SK-N-SH treated with all-trans-retinoic acid at 6 μM for 48 hours (cell line): ENCODE results near the gene OSBPL5.

Experiments used
- ATAC-seq: fragments of 200-7000 bp; cut with Tn5 transposase; 3 replicates; pipeline ENCODE4 v1.9.1; 2020; ENCODE audit warnings: mild to moderate bottlenecking, moderate library complexity
- ARNTL ChIP-seq: fragments of 450-650 bp; formaldehyde crosslinking; IDR thresholded peaks from 2 replicates; pipeline ENCODE4 v1.5.0; 2020; ENCODE audit warnings: low read depth, mild to moderate bottlenecking, moderate library complexity, borderline replicate concordance
- BACH2 ChIP-seq: fragments of 250-450 bp; sonication (Bioruptor Pico); IDR thresholded peaks from 2 replicates; pipeline ENCODE4 v1.9.0; 2021; ENCODE audit warnings: mild to moderate bottlenecking, borderline replicate concordance
- CSDC2 ChIP-seq: fragments of 250-450 bp; sonication (Bioruptor Pico); IDR thresholded peaks from 2 replicates; pipeline ENCODE4 v1.5.0; 2020; ENCODE audit warnings: mild to moderate bottlenecking, moderate library complexity
- ESRRG ChIP-seq: fragments of 250-450 bp; sonication (Bioruptor Pico); IDR thresholded peaks from 2 replicates; pipeline ENCODE4 v1.6.1; 2021; ENCODE audit warnings: mild to moderate bottlenecking
- GLIS3 ChIP-seq: fragments of 250-450 bp; sonication (Bioruptor Pico); IDR thresholded peaks from 2 replicates; pipeline ENCODE4 v1.5.0; 2020; ENCODE audit warnings: mild to moderate bottlenecking, moderate library complexity
- OSR1 ChIP-seq: fragments of 250-450 bp; sonication (Bioruptor Pico); IDR thresholded peaks from 2 replicates; pipeline ENCODE4 v1.8.0; 2022; ENCODE audit warnings: moderate library complexity, mild to moderate bottlenecking, inconsistent platforms
- RARB ChIP-seq: fragments of 250-450 bp; sonication (Bioruptor Pico); IDR thresholded peaks from 2 replicates; pipeline ENCODE4 v1.8.0; 2021; ENCODE audit warnings: mild to moderate bottlenecking, moderate library complexity
- TCF4 ChIP-seq: fragments of 250-450 bp; sonication (Bioruptor Pico); IDR thresholded peaks from 2 replicates; pipeline ENCODE4 v1.8.0; 2021; ENCODE audit warnings: mild to moderate bottlenecking, moderate library complexity, borderline replicate concordance
- TOX ChIP-seq: fragments of 250-450 bp; sonication (Bioruptor Pico); IDR thresholded peaks from 2 replicates; pipeline ENCODE4 v1.8.0; 2021; ENCODE audit warnings: mild to moderate bottlenecking, moderate library complexity, borderline replicate concordance
- ZC3H10 ChIP-seq: fragments of 250-450 bp; sonication (Bioruptor Pico); IDR thresholded peaks from 2 replicates; pipeline ENCODE4 v1.5.1; 2021; ENCODE audit warnings: mild to moderate bottlenecking, moderate library complexity
- ZNF565 ChIP-seq: fragments of 450-650 bp; formaldehyde crosslinking; conservative IDR thresholded peaks from 2 replicates; pipeline ENCODE4 v1.5.0; 2020; ENCODE audit warnings: low read depth, mild to moderate bottlenecking, moderate library complexity
- ZNF70 ChIP-seq: fragments of 450-650 bp; formaldehyde crosslinking; IDR thresholded peaks from 2 replicates; pipeline ENCODE4 v1.5.0; 2020; ENCODE audit warnings: mild to moderate bottlenecking, moderate library complexity
- ZNF8 ChIP-seq: fragments of 450-650 bp; formaldehyde crosslinking; IDR thresholded peaks from 2 replicates; pipeline ENCODE4 v1.5.0; 2020; ENCODE audit warnings: mild to moderate bottlenecking, moderate library complexity
- TF ChIP-seq, protein P1 (sequence below): fragments of 250-450 bp; sonication (Bioruptor Pico); IDR thresholded peaks from 2 replicates; pipeline ENCODE4 v1.8.0; 2020; ENCODE audit warnings: mild to moderate bottlenecking, moderate library complexity, borderline replicate concordance
- TF ChIP-seq, protein P2 (sequence below): fragments of 250-450 bp; sonication (Bioruptor Pico); IDR thresholded peaks from 2 replicates; pipeline ENCODE4 v1.5.1; 2021; ENCODE audit warnings: mild to moderate bottlenecking, moderate library complexity
- TF ChIP-seq, protein P3 (sequence below): fragments of 250-450 bp; sonication (Bioruptor Pico); IDR thresholded peaks from 2 replicates; pipeline ENCODE4 v1.5.0; 2020; ENCODE audit warnings: mild to moderate bottlenecking, moderate library complexity
- TF ChIP-seq, protein P4 (sequence below): fragments of 250-450 bp; sonication (Bioruptor Pico); IDR thresholded peaks from 2 replicates; pipeline ENCODE4 v1.5.1; 2020; ENCODE audit warnings: low read depth, mild to moderate bottlenecking, moderate library complexity
- TF ChIP-seq, protein P5 (sequence below): fragments of 250-450 bp; sonication (Bioruptor Pico); IDR thresholded peaks from 2 replicates; pipeline ENCODE4 v1.8.0; 2021; ENCODE audit warnings: low read depth, mild to moderate bottlenecking, moderate library complexity, borderline replicate concordance

The OSBPL5 gene

DNA sequence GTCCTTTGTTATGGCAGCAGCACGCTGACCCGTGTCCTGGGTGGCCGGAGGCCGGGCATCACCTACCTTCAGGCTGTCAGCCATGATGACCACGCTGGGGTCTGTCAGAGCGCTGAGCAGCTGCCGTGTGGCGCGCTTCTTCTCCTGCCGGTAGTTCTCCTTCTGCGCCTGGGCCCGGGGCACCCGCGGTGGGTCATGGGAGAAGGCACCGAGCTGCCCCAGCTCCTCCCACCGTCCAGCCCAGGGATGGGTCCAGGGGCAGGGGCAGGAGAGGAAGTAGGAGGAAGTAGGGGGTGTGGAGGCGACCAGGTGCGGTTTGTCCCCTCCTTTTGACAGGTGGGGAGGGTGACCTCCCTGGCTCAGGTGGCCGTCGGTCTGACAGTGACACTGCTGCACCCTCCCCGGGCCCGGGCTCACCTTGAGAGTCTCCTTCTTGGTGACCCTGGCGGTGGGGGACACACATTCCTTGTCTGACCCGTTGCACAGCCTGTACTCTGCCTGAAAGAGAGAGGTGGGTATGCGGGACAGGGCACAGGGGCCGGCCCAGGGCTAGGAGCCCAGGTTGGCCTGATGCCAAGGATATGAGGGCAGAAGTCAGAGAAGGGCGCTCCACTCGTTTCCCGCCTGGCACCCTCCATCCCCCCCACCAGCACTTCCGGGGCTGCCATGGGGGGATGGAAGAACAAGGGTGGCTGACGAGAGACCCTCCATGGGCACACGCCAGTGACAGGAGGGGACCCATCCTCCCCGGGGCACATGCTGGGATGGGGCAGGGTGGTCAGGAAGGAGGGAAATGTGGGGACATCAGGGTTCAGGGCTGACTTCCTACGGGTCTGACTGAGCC, 43.0 kb downstream of the OSBPL5 start:
- no peak for ATAC-seq
- TF ChIP-seq ZNF8 (CRISPR knock-in tag): no peak
- TF ChIP-seq GLIS3 (CRISPR knock-in tag): no peak
- TF ChIP-seq ESRRG (CRISPR knock-in tag): no peak
- TF ChIP-seq, protein P1, sequence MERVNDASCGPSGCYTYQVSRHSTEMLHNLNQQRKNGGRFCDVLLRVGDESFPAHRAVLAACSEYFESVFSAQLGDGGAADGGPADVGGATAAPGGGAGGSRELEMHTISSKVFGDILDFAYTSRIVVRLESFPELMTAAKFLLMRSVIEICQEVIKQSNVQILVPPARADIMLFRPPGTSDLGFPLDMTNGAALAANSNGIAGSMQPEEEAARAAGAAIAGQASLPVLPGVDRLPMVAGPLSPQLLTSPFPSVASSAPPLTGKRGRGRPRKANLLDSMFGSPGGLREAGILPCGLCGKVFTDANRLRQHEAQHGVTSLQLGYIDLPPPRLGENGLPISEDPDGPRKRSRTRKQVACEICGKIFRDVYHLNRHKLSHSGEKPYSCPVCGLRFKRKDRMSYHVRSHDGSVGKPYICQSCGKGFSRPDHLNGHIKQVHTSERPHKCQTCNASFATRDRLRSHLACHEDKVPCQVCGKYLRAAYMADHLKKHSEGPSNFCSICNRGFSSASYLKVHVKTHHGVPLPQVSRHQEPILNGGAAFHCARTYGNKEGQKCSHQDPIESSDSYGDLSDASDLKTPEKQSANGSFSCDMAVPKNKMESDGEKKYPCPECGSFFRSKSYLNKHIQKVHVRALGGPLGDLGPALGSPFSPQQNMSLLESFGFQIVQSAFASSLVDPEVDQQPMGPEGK (CRISPR knock-in tag): no peak

DNA sequence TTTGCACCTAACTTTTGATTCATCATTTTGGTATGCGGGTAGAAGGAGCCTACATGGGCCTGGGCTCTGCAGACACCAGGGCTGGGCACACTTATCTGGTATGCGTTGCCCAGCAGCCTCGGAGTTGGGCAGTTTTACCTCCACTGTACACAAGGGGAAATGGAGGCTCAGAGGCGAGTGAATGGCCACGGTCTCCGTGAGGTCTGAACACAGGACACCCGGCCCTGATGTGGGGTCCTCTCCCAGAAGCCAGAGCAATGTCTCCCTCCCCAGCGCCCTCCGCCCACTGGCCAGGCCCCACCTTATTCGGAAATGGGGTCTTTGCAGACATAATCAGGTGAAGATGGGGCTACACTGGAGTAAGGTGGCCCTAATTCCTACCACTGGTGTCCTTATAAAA, 43.7 kb downstream of the OSBPL5 start:
- TF ChIP-seq ESRRG (CRISPR knock-in tag): no peak
- no peak for TF ChIP-seq BACH2 (CRISPR knock-in tag)
- no peak for TF ChIP-seq ARNTL
- TF ChIP-seq, protein P2, sequence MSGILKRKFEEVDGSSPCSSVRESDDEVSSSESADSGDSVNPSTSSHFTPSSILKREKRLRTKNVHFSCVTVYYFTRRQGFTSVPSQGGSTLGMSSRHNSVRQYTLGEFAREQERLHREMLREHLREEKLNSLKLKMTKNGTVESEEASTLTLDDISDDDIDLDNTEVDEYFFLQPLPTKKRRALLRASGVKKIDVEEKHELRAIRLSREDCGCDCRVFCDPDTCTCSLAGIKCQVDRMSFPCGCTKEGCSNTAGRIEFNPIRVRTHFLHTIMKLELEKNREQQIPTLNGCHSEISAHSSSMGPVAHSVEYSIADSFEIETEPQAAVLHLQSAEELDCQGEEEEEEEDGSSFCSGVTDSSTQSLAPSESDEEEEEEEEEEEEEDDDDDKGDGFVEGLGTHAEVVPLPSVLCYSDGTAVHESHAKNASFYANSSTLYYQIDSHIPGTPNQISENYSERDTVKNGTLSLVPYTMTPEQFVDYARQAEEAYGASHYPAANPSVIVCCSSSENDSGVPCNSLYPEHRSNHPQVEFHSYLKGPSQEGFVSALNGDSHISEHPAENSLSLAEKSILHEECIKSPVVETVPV (CRISPR knock-in tag): no peak
- no peak for TF ChIP-seq OSR1 (CRISPR knock-in tag)
- TF ChIP-seq CSDC2 (CRISPR knock-in tag): no peak
- TF ChIP-seq ZNF565 (CRISPR knock-in tag): no peak
- TF ChIP-seq ZC3H10: no peak
- TF ChIP-seq RARB: no peak
- TF ChIP-seq, protein P1 (CRISPR knock-in tag): no peak
- TF ChIP-seq, protein P3, sequence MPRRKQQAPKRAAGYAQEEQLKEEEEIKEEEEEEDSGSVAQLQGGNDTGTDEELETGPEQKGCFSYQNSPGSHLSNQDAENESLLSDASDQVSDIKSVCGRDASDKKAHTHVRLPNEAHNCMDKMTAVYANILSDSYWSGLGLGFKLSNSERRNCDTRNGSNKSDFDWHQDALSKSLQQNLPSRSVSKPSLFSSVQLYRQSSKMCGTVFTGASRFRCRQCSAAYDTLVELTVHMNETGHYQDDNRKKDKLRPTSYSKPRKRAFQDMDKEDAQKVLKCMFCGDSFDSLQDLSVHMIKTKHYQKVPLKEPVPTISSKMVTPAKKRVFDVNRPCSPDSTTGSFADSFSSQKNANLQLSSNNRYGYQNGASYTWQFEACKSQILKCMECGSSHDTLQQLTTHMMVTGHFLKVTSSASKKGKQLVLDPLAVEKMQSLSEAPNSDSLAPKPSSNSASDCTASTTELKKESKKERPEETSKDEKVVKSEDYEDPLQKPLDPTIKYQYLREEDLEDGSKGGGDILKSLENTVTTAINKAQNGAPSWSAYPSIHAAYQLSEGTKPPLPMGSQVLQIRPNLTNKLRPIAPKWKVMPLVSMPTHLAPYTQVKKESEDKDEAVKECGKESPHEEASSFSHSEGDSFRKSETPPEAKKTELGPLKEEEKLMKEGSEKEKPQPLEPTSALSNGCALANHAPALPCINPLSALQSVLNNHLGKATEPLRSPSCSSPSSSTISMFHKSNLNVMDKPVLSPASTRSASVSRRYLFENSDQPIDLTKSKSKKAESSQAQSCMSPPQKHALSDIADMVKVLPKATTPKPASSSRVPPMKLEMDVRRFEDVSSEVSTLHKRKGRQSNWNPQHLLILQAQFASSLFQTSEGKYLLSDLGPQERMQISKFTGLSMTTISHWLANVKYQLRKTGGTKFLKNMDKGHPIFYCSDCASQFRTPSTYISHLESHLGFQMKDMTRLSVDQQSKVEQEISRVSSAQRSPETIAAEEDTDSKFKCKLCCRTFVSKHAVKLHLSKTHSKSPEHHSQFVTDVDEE (CRISPR knock-in tag): no peak
- TF ChIP-seq, protein P4, sequence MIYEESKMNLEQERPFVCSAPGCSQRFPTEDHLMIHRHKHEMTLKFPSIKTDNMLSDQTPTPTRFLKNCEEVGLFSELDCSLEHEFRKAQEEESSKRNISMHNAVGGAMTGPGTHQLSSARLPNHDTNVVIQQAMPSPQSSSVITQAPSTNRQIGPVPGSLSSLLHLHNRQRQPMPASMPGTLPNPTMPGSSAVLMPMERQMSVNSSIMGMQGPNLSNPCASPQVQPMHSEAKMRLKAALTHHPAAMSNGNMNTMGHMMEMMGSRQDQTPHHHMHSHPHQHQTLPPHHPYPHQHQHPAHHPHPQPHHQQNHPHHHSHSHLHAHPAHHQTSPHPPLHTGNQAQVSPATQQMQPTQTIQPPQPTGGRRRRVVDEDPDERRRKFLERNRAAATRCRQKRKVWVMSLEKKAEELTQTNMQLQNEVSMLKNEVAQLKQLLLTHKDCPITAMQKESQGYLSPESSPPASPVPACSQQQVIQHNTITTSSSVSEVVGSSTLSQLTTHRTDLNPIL (CRISPR knock-in tag): no peak
- no peak for TF ChIP-seq TOX (CRISPR knock-in tag)
- TF ChIP-seq, protein P5, sequence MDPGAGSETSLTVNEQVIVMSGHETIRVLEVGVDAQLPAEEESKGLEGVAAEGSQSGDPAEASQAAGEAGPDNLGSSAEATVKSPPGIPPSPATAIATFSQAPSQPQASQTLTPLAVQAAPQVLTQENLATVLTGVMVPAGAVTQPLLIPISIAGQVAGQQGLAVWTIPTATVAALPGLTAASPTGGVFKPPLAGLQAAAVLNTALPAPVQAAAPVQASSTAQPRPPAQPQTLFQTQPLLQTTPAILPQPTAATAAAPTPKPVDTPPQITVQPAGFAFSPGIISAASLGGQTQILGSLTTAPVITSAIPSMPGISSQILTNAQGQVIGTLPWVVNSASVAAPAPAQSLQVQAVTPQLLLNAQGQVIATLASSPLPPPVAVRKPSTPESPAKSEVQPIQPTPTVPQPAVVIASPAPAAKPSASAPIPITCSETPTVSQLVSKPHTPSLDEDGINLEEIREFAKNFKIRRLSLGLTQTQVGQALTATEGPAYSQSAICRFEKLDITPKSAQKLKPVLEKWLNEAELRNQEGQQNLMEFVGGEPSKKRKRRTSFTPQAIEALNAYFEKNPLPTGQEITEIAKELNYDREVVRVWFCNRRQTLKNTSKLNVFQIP (CRISPR knock-in tag): no peak
- ATAC-seq: no peak

DNA sequence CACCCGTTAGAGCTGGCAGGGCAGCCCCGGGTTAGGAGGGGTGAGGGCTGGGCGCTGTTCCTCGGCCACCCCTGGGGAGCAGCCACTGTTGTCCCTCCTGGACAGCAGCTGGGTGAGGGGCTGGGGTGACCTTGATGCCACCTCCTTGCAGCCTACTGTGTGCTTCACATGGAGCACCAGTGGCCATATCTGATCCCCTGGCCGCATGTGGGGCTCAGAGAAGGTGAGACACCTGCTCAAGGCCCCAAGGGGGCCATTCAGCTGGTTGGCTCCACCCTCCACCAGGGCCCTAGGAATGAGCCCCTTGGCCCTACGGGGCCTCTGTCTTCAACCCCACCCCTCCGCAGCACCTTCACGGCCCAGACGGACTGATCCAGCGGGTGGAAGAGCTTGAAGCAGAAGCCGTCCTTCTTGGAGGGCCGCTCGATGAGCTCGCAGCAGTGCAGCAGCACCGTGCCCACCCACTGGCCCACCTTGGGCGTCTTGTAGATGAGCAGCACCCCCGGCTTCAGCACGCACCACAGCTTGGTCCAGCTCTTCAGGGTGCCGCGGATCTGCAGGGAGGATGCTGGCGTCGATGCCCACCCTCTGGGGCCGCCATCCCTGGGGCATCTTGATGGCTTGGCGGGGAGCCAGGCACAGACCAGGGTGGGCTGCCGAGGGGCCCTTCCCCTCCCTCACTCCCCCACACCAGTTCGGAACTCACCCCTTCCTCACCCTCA, 44.9 kb downstream of the OSBPL5 start:
- no peak for ATAC-seq
- TF ChIP-seq, protein P5 (CRISPR knock-in tag): no peak
- no peak for TF ChIP-seq TCF4 (CRISPR knock-in tag)
- no peak for TF ChIP-seq ZNF70 (CRISPR knock-in tag)
